Activated naive CD8-positive, alpha-beta T cell treated with anti-CD3 and anti-CD28 coated beads, Interleukin-2, amount 10 ng/mL, durations not matched to agents 7 days and 5 days (primary cell): ENCODE results near the gene PHF2. TPM values are rescaled to one million over a fixed set of nuclear protein-coding genes. Genes with fewer than 3 reads are reported as not detected.
A peak's percentile ranks its signal among the peaks of the same experiment; 100 is the strongest.

Experiments
- ATAC-seq: fragments of 150-1000 bp; cut with Tn5 transposase; one replicate; pipeline ENCODE4 v1.10.0; 2021; ENCODE audit warnings: low read depth, moderate library complexity
- POLR2A ChIA-PET: fragments of 350-600 bp; sonication (Branson Sonifier 250); formaldehyde crosslinking; loops from one replicate; lab custom pipeline; 2021; ENCODE audit warnings: antibody characterized with exemption; lab: Charles Lee
- DNase-seq: peaks from one replicate; pipeline ENCODE4 v3.0.0; 2021
- H3K27ac Mint-ChIP-seq: one replicate; pipeline ENCODE4 v1.8.0; 2022; ENCODE audit warnings: mild to moderate bottlenecking, mixed read lengths
- H3K27me3 Mint-ChIP-seq: one replicate; pipeline ENCODE4 v1.8.0; 2022; ENCODE audit warnings: mild to moderate bottlenecking, moderate library complexity, mixed read lengths
- H3K36me3 Mint-ChIP-seq: one replicate; pipeline ENCODE4 v1.8.0; 2021; ENCODE audit warnings: mild to moderate bottlenecking, mixed read lengths
- H3K4me1 Mint-ChIP-seq: one replicate; pipeline ENCODE4 v1.8.0; 2021; ENCODE audit warnings: mixed read lengths
- H3K4me3 Mint-ChIP-seq: one replicate; pipeline ENCODE4 v1.8.0; 2022; ENCODE audit warnings: mild to moderate bottlenecking, moderate library complexity, mixed read lengths
- H3K9me3 Mint-ChIP-seq: one replicate; pipeline ENCODE4 v1.8.0; 2021; ENCODE audit warnings: mixed read lengths
- total RNA-seq, 2 experiments: library from RNA; stranded (reverse); gene quantifications; one replicate each; pipeline ENCODE4 v1.2.3, GENCODE V29; 2021

PHF2 gene
- total RNA-seq, 2 experiments from 2014 or later: 27.9 to 29.5 TPM

DNA sequence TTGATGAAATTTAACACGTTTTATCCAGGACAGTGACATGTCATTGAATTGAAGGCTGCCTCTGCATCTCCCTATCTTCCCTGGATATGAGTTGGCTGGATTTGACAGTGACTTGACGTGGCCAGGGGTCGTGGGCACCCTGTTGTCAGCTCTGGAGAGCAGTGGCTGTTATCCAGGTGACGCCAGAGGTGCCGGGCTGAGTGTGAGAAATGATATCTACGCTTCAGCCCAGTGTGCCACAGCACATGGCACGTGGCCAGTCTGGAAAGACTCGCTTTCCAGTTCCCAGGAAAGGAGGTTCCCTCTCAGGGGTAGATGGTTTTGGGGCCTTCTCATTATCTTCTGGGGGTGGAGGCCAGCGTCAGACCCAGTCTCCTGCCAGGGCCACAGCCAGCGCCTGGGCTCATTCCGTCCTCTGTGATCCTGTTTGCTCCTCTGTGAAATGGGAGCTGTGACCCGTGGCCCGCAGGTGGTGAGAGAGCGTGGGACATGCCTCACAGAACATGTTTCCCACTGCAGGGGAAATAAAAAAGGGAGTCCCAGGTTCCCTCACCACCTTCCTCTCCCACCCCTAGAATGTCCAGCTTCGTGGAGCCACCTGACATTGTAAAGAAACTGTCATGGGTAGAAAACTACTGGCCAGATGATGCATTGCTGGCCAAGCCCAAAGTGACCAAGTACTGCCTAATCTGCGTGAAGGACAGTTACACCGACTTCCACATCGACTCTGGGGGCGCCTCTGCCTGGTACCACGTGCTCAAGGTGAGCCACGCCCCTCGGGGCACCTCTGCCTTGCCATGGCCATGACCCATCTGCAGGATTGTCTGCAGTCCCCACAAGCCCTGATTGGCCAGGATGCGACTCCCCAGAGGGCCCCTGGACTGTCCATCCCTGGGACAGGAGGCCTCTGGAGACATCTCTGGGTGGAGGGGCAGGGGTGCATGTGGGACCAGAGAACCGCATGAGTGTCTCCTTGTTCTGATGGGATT is 76.5 kb downstream of the PHF2 start:
- H3K9me3 Mint-ChIP-seq: no peaks in the 10 kb centered on the region
- no peak overlapping the region for H3K27ac Mint-ChIP-seq

DNA sequence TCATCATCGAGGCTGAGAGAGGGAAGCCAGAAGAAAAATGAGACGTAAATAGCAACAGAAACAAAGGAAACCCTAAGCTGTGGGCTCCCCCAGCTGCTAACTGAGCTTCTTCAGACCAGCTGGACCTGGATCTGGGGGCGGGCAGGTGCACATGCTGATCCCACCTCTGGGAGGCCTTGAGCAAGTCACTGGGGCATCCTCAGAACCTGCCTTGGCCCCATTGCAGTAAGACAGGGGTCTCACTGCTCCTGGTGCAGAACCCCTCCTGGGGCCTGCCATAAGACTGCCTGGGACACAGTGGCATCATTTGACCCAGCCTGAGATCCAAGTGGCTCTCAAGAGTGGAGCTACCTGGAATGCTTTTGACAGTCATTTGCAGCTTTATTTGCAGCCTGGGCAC is 77.4 kb downstream of the PHF2 start:
- POLR2A ChIA-PET: no interaction called here
- Mint-ChIP-seq H3K4me3 (no peak overlapping the region), H3K4me1 (no peaks in the 10 kb centered on the region), H3K27me3 (no peaks in the 10 kb centered on the region), H3K9me3 (no peaks in the 10 kb centered on the region), H3K36me3 (peaks cover 1% of the 10 kb centered on the region), H3K27ac (no peak overlapping the region)
- ATAC-seq (no peak), DNase-seq (peak; percentile 15)

More for the DNA sequence above, 76.5 kb downstream of the PHF2 start:
- Mint-ChIP-seq H3K4me3 (no peak overlapping the region), H3K4me1 (no peaks in the 10 kb centered on the region), H3K36me3 (peaks cover 1% of the 10 kb centered on the region), H3K27me3 (no peaks in the 10 kb centered on the region)
- POLR2A ChIA-PET: no interaction called here
- peak; percentile 25 for DNase-seq
- ATAC-seq: no peak

DNA sequence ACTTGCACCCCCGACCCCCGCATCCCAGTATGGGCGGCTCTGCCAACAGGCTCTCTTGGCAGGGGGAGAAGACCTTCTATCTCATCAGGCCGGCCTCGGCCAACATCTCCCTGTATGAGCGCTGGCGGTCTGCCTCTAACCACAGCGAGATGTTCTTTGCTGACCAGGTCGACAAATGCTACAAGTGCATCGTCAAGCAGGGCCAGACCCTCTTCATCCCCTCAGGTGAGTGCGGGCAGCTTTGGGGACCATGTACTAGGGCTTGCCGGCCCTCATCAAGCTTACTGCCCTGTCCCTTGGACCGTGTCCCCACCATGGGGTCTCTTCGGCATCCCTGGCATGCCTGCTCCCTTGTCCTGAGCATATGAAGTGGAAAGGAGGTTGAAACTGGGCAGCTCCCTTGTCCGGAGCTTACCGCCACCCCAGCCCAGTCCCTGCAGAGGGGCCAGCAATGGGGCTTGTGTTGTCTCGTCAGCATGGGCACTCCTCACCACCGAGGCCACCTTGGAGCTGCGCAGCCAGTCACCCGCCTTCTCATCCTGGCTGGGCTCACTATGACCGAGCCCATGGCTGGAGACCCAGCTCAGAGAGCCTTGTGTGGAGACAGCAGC is 78.1 kb downstream of the PHF2 start:
- POLR2A ChIA-PET: interaction anchor here (0.6 kb wide), 1 partner anchor 62 kb away, joined by 3 read pairs; no protein-coding TSS in a partner anchor
- Mint-ChIP-seq H3K9me3 (no peaks in the 10 kb centered on the region), H3K36me3 (no peaks in the 10 kb centered on the region), H3K27me3 (no peaks in the 10 kb centered on the region), H3K27ac (no peak overlapping the region), H3K4me1 (no peaks in the 10 kb centered on the region), H3K4me3 (no peak overlapping the region)
- no peak for ATAC-seq
- peak; percentile 10 for DNase-seq

DNA sequence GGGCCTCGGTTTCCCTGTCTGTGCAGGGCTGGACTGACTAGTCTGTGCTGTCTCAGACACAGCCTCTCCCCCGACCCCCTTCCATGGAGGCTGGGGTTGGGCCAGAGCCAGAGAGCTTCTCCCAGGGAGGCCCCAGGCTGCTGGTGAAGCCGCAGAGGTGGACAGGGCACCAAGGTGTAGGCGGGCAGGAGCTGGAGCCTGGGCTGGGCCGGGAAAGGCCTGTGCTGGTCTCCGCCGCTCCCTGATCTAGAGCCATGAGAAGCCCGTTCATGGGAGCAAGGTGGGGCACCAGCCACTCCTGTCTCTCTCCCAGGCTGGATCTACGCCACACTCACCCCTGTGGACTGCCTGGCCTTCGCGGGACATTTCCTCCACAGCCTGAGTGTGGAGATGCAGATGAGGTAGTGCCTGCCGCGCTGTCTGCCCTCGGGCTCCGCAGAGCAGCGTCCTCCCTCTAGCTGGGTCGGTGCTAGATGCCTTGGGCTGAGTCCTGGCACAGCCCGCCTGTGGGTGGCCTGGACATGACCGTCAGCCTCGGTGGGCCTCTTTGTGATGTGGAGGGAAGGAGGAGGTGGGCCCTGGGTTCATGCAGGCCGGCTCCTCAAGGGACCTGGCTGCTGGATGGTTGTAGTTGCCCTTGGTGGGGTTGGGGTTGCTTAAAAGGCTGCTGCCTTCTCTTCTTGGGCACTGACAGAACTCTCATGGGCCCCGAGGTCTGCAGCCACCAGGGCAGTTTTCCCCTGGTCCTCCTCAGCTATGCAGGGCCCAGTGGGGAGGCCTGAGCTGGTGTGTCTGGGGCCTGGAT is 79.4 kb downstream of the PHF2 start:
- Mint-ChIP-seq H3K9me3 (no peaks in the 10 kb centered on the region), H3K27me3 (no peaks in the 10 kb centered on the region), H3K4me3 (no peak overlapping the region), H3K36me3 (peaks cover 8% of the 10 kb centered on the region), H3K4me1 (no peaks in the 10 kb centered on the region), H3K27ac (no peak overlapping the region)
- POLR2A ChIA-PET: no interaction called here
- ATAC-seq: no peak
- DNase-seq: peak; percentile 23

DNA sequence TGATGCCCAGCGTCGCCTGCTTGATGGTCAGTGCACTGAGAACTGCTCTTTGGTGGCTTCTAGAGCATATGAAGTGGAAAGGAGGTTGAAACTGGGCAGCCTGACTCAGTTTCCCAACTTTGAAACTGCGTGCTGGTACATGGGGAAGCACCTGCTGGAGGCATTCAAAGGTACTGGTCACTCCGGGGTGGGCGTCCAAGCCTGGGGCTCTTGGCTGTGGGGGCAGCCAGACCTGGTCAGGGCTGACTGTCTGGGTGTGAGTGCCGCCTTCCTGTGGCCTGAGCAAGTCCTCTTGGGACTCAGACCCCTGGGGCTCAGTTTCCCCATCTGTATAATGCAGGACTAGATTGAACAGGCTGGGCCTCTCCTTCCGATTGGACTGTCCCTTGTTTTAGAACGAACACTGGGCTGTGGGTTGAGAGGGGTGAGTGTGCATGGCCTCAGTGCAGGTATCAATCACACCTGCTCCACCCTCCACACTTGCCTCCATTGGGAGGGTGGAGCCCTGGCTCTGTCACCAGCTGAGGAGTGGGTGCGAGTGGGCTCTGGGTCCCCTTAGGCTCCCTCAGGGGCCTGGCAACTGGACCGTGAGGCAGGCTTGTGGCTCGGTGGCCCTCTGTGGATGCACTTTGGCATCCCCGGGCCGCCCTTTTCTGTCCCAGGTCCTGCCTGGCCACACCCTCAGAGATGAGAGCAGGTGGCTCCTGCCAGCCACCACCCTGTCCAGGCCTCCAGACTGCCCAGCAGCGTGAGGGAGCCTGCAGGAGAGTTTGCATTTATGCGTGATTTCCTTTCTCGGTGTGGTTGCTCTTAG is 80.2 kb downstream of the PHF2 start:
- DNase-seq (peak; percentile 20), ATAC-seq (no peak)
- Mint-ChIP-seq H3K4me3 (no peak overlapping the region), H3K9me3 (no peaks in the 10 kb centered on the region), H3K36me3 (peaks cover 8% of the 10 kb centered on the region), H3K27ac (no peak overlapping the region), H3K27me3 (no peaks in the 10 kb centered on the region), H3K4me1 (no peaks in the 10 kb centered on the region)
- POLR2A ChIA-PET: no interaction called here

DNA sequence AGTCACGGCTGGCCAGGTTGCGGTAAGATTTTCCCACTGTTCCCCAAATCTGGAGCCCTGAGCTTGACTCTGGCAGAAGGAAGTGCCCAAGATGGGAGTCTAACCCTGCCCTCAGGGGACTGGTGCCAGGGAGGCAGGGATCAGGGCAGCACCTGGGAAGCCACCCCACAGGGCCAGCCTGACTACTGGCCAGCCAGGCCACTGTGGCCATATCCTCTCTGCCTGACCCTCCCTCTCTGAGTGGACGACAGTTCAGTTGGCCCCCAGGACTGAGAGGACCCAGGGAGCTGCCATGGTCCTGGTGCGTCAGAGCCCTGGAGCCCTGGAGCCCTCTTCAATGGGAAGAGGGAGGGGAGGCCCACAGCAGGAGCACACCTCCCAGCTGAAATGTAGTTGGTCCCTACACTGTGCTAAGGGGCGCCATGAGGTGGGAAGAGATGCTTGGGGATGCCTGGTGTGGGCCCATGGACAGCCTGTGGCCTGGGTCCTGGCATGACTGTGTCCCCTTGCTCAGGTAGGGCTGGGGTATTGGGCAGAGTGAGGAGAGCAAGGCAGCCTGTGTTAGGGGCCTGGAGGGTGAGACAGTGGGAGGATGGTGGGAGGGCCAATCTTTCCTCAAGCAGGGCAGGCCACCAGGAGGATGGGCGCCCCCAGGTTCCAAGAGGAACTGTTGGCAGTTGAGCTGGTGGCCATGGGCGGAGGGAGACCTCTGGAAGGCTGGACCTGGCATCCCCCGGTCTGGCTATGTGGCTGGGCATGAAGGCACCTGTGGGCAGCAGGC is 81.1 kb downstream of the PHF2 start:
- Mint-ChIP-seq H3K9me3 (no peaks in the 10 kb centered on the region), H3K4me1 (no peaks in the 10 kb centered on the region), H3K36me3 (peaks cover 8% of the 10 kb centered on the region), H3K4me3 (no peak overlapping the region), H3K27ac (peak overlapping the region; percentile 24), H3K27me3 (no peaks in the 10 kb centered on the region)
- POLR2A ChIA-PET: no interaction called here
- DNase-seq: peak; percentile 19
- no peak for ATAC-seq

DNA sequence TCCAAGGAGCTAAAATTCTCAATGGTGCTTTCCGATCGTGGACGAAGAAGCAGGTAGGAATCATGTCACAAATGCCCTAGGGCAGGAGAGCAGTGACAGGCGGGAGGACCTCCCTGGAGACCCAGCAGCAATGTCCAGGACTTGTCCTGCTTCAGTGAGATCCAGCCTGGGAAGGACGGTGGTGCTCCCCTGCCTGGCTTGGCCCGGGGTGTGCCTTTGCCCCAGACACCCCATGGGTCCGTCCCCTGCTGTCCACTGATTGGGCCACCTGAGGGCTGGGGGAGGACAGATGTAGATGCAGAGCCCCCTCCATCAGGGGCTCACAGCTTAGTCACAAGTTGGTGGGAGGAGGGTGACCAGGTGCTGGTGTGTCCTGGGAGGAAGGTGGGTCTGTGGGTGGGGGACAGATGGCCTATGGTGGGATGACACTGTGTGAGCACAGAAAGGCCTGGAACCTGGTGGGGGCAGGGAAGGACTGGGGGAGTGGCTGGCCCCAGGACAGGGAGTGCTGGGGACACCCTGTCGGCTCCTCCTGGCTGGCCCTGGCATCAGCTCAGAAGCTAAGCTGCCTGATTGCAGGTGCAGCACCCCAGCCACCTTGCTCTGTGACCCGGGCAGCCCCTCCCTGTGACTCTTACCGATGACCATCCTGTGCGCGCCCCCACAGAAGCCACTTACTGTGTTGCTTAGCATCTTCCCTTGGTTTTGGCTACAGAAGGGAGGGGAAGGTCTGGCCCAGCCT is 82.0 kb downstream of the PHF2 start:
- no peaks in the 10 kb centered on the region for H3K9me3 Mint-ChIP-seq
- no peak for ATAC-seq
- POLR2A ChIA-PET: no interaction called here
- H3K4me3 Mint-ChIP-seq: no peak overlapping the region
- H3K27me3 Mint-ChIP-seq: no peaks in the 10 kb centered on the region
- H3K4me1 Mint-ChIP-seq: no peaks in the 10 kb centered on the region
- DNase-seq: peak; percentile 22
- H3K36me3 Mint-ChIP-seq: peaks cover 8% of the 10 kb centered on the region
- no peak overlapping the region for H3K27ac Mint-ChIP-seq

DNA sequence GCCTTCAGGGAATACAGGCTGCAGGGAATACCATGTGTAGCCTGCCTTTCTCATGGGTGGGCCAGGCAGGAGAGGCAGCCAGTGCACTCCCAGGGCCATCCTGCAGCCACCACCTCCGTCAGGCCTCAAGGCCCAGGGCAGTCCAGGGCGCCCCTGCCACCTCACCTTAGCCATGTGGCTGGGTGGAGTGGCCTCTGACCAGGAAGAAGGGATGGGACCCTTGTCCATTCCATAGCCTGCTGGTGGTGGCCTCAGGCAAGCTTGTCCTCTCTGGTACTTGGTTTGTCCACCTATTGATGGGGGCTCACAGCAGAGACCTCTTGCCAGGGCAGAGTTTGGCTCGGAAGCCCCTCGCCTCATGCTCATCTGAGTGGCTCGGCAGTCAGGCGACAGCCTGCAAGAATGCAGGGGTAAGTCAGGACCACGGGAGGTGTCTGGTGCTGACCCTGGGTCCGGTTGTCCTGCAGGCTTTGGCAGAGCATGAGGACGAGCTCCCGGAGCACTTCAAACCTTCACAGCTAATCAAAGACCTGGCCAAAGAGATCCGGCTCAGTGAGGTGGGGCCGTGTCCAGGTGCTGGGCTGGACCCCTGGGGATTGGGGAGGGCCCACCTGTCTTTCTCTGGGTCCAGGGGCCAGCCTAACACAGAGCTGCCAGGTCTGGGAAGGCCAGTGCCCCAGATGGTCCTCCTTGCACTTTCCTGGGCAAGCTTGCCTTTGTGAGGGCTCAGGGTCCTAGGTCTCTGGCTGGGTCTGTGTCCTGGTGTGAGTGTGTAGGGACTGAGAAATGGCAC is 82.9 kb downstream of the PHF2 start:
- peaks cover 8% of the 10 kb centered on the region for H3K36me3 Mint-ChIP-seq
- no peak for ATAC-seq
- H3K9me3 Mint-ChIP-seq: no peaks in the 10 kb centered on the region
- no peak overlapping the region for H3K4me3 Mint-ChIP-seq
- DNase-seq: peak; percentile 18
- POLR2A ChIA-PET: no interaction called here
- H3K27ac Mint-ChIP-seq: no peak overlapping the region
- H3K27me3 Mint-ChIP-seq: no peaks in the 10 kb centered on the region
- no peaks in the 10 kb centered on the region for H3K4me1 Mint-ChIP-seq

DNA sequence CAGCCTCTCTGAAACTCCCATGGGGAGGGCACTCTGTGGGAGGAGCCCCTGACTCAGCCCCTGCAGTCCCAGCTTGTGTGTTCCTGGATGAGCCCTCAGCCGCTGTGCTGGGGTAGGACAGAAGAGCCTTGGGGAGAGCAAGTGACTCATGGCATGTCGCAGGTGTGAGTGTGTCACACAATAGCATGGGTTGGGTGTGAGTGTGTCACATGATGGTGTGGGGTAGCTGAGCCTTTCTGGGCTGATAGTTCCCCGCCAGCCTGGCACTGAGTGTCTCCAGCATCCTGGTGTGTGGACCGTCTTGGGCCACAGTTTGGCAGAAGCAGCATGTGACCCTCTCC is 83.4 kb downstream of the PHF2 start:
- peak; percentile 10 for DNase-seq
- Mint-ChIP-seq H3K4me1 (no peaks in the 10 kb centered on the region), H3K27me3 (no peaks in the 10 kb centered on the region), H3K4me3 (no peak overlapping the region), H3K27ac (no peak overlapping the region), H3K36me3 (peaks cover 8% of the 10 kb centered on the region), H3K9me3 (no peaks in the 10 kb centered on the region)
- ATAC-seq: no peak
- POLR2A ChIA-PET: no interaction called here

DNA sequence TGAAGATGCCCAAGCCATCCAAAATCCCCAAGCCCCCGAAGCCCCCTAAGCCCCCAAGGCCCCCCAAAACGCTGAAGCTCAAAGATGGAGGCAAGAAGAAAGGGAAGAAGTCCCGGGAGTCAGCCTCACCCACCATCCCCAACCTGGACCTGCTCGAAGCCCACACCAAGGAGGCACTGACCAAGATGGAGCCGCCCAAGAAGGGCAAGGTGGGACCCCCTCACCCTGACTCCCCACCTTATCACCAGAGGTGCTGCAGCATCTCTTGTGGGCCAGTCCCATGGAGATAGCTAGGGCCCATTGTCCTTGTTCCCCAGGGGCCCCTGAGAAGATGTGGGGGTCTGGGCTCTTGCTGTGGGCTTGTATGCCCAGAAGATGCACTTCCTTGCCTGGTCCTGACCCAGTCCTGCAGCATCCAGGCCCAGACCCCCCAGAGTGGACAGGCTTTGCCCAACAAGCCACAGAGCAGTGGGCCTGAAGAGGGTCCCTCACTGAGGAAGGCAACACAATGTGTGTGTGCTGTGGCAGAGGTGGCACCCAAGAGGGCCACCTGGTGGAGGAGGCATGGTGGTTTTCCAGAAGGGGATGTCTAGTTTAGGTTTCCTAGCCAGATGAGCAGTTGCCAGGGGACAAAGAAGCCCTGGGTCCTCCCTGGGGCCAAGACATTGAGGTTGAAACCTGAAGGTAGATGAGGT is 84.1 kb downstream of the PHF2 start:
- Mint-ChIP-seq H3K36me3 (peaks cover 8% of the 10 kb centered on the region), H3K4me3 (no peak overlapping the region), H3K4me1 (no peaks in the 10 kb centered on the region), H3K27me3 (no peaks in the 10 kb centered on the region), H3K27ac (no peak overlapping the region), H3K9me3 (no peaks in the 10 kb centered on the region)
- DNase-seq (peak; percentile 16), ATAC-seq (no peak)
- POLR2A ChIA-PET: no interaction called here

DNA sequence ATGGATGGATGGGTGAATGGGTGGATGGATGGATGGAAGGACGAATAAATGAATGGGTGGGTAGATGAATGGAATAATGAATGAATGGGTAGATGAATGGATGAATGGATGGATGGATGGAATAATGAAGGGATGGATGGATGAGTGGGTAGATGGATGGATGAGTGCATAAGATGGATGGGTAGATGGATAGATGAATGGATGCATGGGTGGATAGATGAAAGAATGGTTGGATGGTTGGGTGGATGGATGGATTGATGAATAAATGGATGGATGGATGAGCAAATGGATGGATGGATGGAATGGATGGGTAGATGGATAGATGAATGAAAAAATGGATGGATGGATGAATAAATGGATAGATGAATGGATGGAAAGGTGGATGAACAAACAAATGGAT is 85.2 kb downstream of the PHF2 start:
- POLR2A ChIA-PET: no interaction called here
- ATAC-seq (no peak), DNase-seq (no peak)
- H3K4me3 Mint-ChIP-seq: no peak overlapping the region
- no peaks in the 10 kb centered on the region for H3K9me3 Mint-ChIP-seq
- H3K4me1 Mint-ChIP-seq: no peaks in the 10 kb centered on the region
- H3K36me3 Mint-ChIP-seq: peaks cover 8% of the 10 kb centered on the region
- no peak overlapping the region for H3K27ac Mint-ChIP-seq
- no peaks in the 10 kb centered on the region for H3K27me3 Mint-ChIP-seq
